IMR-90 (cell line): Measurements from ENCODE around the gene ARMC8. TPM values are rescaled to one million over a fixed set of nuclear protein-coding genes. Genes with fewer than 3 reads are reported as not detected.

Source experiments
- ATAC-seq: fragments of 200-7000 bp; cut with Tn5 transposase; 2 replicates; pipeline ENCODE4 v1.9.1; 2020; ENCODE audit warnings: low read depth, mild to moderate bottlenecking, moderate library complexity
- BruUV-seq: library from RNA; stranded (reverse); fragments of 400-500 nt; replicated peaks from 2 replicates; lab custom pipeline; 2021; lab: Mats Ljungman, UMichigan
- CTCF ChIA-PET: fragments of 300-600 bp; formaldehyde crosslinking; extraction: SDS; loops from one replicate; lab custom pipeline; 2021; ENCODE audit warnings: antibody characterized with exemption; lab: Yijun Ruan, JAX
- POLR2A ChIA-PET: fragments of 300-600 bp; sonication (Branson Sonifier 250); formaldehyde crosslinking; loops from one replicate; lab custom pipeline; 2022; ENCODE audit warnings: antibody characterized with exemption; ENCODE audit not compliant: unreplicated experiment; lab: Charles Lee
- DNase-seq: peaks from one replicate; pipeline ENCODE4 v3.0.0; 2013
- H2AFZ ChIP-seq: replicated peaks from 2 replicates; pipeline ENCODE3; 2013; ENCODE audit warnings: low read length, mild to moderate bottlenecking; ENCODE audit not compliant: poor library complexity
- H2AK5ac ChIP-seq: 2 replicates; pipeline ENCODE4 v1.6.1; 2013; ENCODE audit warnings: low read depth, low read length, inconsistent platforms
- H2AK9ac ChIP-seq: replicated peaks from 2 replicates; pipeline ENCODE3; 2013; ENCODE audit warnings: mild to moderate bottlenecking, low read depth, low read length, moderate library complexity; ENCODE audit not compliant: poor library complexity
- H2BK120ac ChIP-seq: 2 replicates; pipeline ENCODE4 v1.6.1; 2013; ENCODE audit warnings: low read depth, low read length, inconsistent platforms
- H2BK15ac ChIP-seq: 3 replicates; pipeline ENCODE4 v1.6.1; 2013; ENCODE audit warnings: low read depth, low read length, inconsistent platforms
- H2BK20ac ChIP-seq: 2 replicates; pipeline ENCODE4 v1.6.1; 2013; ENCODE audit warnings: low read depth, mild to moderate bottlenecking, inconsistent platforms, low read length, moderate library complexity
- H2BK5ac ChIP-seq: 2 replicates; pipeline ENCODE4 v1.6.1; 2013; ENCODE audit warnings: mild to moderate bottlenecking, low read depth, low read length, inconsistent platforms; ENCODE audit not compliant: poor library complexity, severe bottlenecking
- H3K14ac ChIP-seq: replicated peaks from 2 replicates; pipeline ENCODE4 v1.6.1; 2013; ENCODE audit warnings: low read depth, low read length, inconsistent platforms
- H3K18ac ChIP-seq: 2 replicates; pipeline ENCODE4 v1.6.1; 2013; ENCODE audit warnings: low read depth, low read length, control low read depth
- H3K23ac ChIP-seq: 2 replicates; pipeline ENCODE4 v1.6.1; 2013; ENCODE audit warnings: low read depth, low read length, inconsistent platforms
- H3K27ac ChIP-seq: 2 replicates; pipeline ENCODE4 v1.5.1; 2013; ENCODE audit warnings: mild to moderate bottlenecking, control low read depth, low read length; ENCODE audit not compliant: insufficient read depth
- H3K27me3 ChIP-seq: 2 replicates; pipeline ENCODE4 v1.6.1; 2013; ENCODE audit warnings: low read length; ENCODE audit not compliant: control insufficient read depth, insufficient read depth
- H3K36me3 ChIP-seq: 2 replicates; pipeline ENCODE4 v1.6.1; 2013; ENCODE audit warnings: low read length, mixed read lengths; ENCODE audit not compliant: control insufficient read depth, insufficient read depth
- H3K4ac ChIP-seq: 2 replicates; pipeline ENCODE4 v1.6.1; 2013; ENCODE audit warnings: low read depth, low read length, inconsistent platforms
- H3K4me1 ChIP-seq: 2 replicates; pipeline ENCODE4 v1.6.1; 2013; ENCODE audit warnings: low read length, mixed read lengths; ENCODE audit not compliant: control insufficient read depth, insufficient read depth
- H3K4me2 ChIP-seq: 2 replicates; pipeline ENCODE4 v1.6.1; 2013; ENCODE audit warnings: low read depth, mild to moderate bottlenecking, control low read depth, low read length, moderate library complexity
- H3K4me3 ChIP-seq: 2 replicates; pipeline ENCODE4 v1.5.1; 2013; ENCODE audit warnings: low read depth, mild to moderate bottlenecking, control low read depth, low read length, moderate library complexity; ENCODE audit not compliant: insufficient read depth
- H3K56ac ChIP-seq: 2 replicates; pipeline ENCODE4 v1.6.1; 2013; ENCODE audit warnings: low read length, inconsistent platforms; ENCODE audit not compliant: insufficient read depth; ENCODE audit errors: extremely low read depth
- H3K79me1 ChIP-seq, 2 experiments: 2 replicates each; pipeline ENCODE4 v1.6.1; 2013; ENCODE audit warnings: low read length in 2 of 2, inconsistent platforms in 1 of 2, low read depth in 1 of 2
- H3K9ac ChIP-seq: 2 replicates; pipeline ENCODE4 v1.6.1; 2013; ENCODE audit warnings: low read depth, low read length, control low read depth
- H3K9me1 ChIP-seq: 2 replicates; pipeline ENCODE4 v1.6.1; 2013; ENCODE audit warnings: low read length, inconsistent platforms; ENCODE audit not compliant: insufficient read depth
- H3K9me3 ChIP-seq: 2 replicates; pipeline ENCODE4 v1.6.1; 2013; ENCODE audit warnings: low read length; ENCODE audit not compliant: control insufficient read depth, insufficient read depth
- H4K20me1 ChIP-seq: 2 replicates; pipeline ENCODE4 v1.6.1; 2013; ENCODE audit warnings: low read length, inconsistent platforms; ENCODE audit not compliant: insufficient read depth
- H4K5ac ChIP-seq: 2 replicates; pipeline ENCODE4 v1.6.1; 2013; ENCODE audit warnings: mild to moderate bottlenecking, low read depth, low read length, control low read depth
- H4K8ac ChIP-seq, 2 experiments: 2 replicates each; pipeline ENCODE4 v1.6.1; 2013; ENCODE audit warnings: low read depth in 2 of 2, low read length in 2 of 2, control low read depth in 1 of 2, inconsistent platforms in 1 of 2
- H4K91ac ChIP-seq: 2 replicates; pipeline ENCODE4 v1.6.1; 2013; ENCODE audit warnings: low read depth, low read length, inconsistent platforms; ENCODE audit not compliant: insufficient read depth
- CHD1 ChIP-seq: IDR thresholded peaks from 2 replicates; pipeline ENCODE4 v1.6.1; 2012; ENCODE audit warnings: low read depth, low read length, improper control_type of control experiment
- FOS ChIP-seq: fragments of 150-350 bp; IDR thresholded peaks from 2 replicates; pipeline ENCODE4 v1.6.1; 2016; ENCODE audit warnings: low read depth, low read length
- MAZ ChIP-seq: IDR thresholded peaks from 2 replicates; pipeline ENCODE4 v1.6.1; 2012; ENCODE audit warnings: low read depth, mild to moderate bottlenecking, low read length, improper control_type of control experiment, moderate library complexity, borderline replicate concordance
- POLR2A ChIP-seq: IDR thresholded peaks from 2 replicates; pipeline ENCODE4 v1.6.1; 2012; ENCODE audit warnings: mild to moderate bottlenecking, low read depth, low read length
- SMC3 ChIP-seq: fragments of 150-350 bp; IDR thresholded peaks from 2 replicates; pipeline ENCODE4 v1.6.1; 2016; ENCODE audit warnings: low read depth, mild to moderate bottlenecking, antibody characterized with exemption, low read length, moderate library complexity
- WGBS, 2 experiments: methylation state at CpG; one replicate each; pipeline versions ENCODE4 v1.1.5 to v1.1.7; 2013; ENCODE audit warnings: missing lambda C conversion rate in 2 of 2; ENCODE audit not compliant: insufficient read length in 1 of 2; ENCODE audit errors: extremely low coverage in 2 of 2; 5-methylcytosine and 5-hydroxymethylcytosine counted together
- dilution Hi-C: fragments of 300-500 bp; cut with HindIII; formaldehyde crosslinking; loops from one replicate; pipeline ENCODE4 v1.14.3; 2018; ENCODE audit warnings: low sequenced_read_pairs; ENCODE audit not compliant: unreplicated experiment
- in situ Hi-C: fragments of 300-500 bp; cut with MboI; formaldehyde crosslinking; loops from 3 replicates; pipeline ENCODE4 v1.14.3; 2019; ENCODE audit warnings: low sequenced_read_pairs, inconsistent platforms, mixed read lengths
- intact Hi-C: fragments of 100-400 bp; cut with micrococcal nuclease; formaldehyde crosslinking; loops from 2 replicates; pipeline ENCODE4 v1.10.0; 2022
- polyA plus RNA-seq, 3 experiments: library from polyadenylated mRNA; depleted of rRNA; stranded (reverse); fragments of >200 nt; gene quantifications; 2 replicates each; pipeline ENCODE4 v1.2.3, GENCODE V29; 2012; ENCODE audit warnings: low replicate concordance in 1 of 3
- total RNA-seq: library from RNA; depleted of rRNA; stranded (reverse); fragments of >200 nt; gene quantifications from 2 replicates; pipeline ENCODE4 v1.2.3, GENCODE V29; 2012
- TF ChIP-seq, protein P1 (sequence below): conservative IDR thresholded peaks from 2 replicates; pipeline ENCODE4 v1.5.1; 2012; ENCODE audit warnings: mild to moderate bottlenecking, low read depth, low read length, improper control_type of control experiment
- TF ChIP-seq, protein P2 (sequence below): fragments of 150-350 bp; IDR thresholded peaks from 2 replicates; pipeline ENCODE4 v1.6.1; 2017; ENCODE audit warnings: mild to moderate bottlenecking, antibody characterized with exemption, low read length, low read depth

ARMC8 gene
- total and polyA plus RNA-seq, 2 of the 4 experiments (the other 2 are of a cell fraction) = 39.1 to 75.1 TPM

DNA sequence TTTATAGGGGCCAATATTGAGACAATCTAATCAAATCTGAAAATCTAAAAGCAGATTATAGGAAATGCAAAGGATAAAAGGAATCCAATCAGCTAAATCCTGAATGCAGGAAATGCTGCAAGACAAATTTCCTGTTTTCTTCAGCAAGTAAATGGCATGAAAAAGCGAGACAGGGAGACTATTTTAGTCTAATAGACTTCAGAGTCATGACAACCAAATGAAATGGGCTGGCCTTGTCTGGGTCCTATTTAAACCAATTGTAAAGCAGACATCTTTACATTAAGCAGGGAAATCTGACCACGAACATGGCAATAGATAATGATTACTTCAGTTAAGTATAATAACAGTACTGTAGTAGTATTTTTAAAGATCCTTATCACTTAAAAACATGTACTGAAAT is 14.5 kb upstream of the ARMC8 start:
- H2BK120ac ChIP-seq = no peak overlapping the region
- BruUV-seq = TSS peak; percentile 34
- H3K23ac ChIP-seq = no peak overlapping the region
- no peak overlapping the region for H4K8ac ChIP-seq
- no peak overlapping the region for H3K4me2 ChIP-seq
- H2BK20ac ChIP-seq = no peak overlapping the region
- ChIA-PET POLR2A (no interaction called here), CTCF (interaction anchor here (1.0 kb wide), 1 partner anchor 57 kb away, joined by 3 read pairs; the partner anchor contains the start of gene DZIP1L)
- 100% methylated on average over 1 of the region's 2 CpGs; no CpG with 5 or more reads in 1 of the 2 experiments for WGBS, 2 experiments
- no peak overlapping the region for H3K18ac ChIP-seq
- peaks cover 14% of the 10 kb centered on the region for H3K36me3 ChIP-seq
- H2BK5ac ChIP-seq = no peak overlapping the region
- H3K9me3 ChIP-seq = no peaks in the 10 kb centered on the region
- no peak for ATAC-seq
- DNase-seq = no peak
- no peak overlapping the region for H2AFZ ChIP-seq
- H4K5ac ChIP-seq = no peak overlapping the region
- no peak overlapping the region for H3K56ac ChIP-seq
- dilution Hi-C loops (no loop called here), intact Hi-C loops (no loop called here), in situ Hi-C loops (loop anchor here (10.0 kb wide), 1 partner anchor 98 kb away; no protein-coding TSS in a partner anchor)
- TF ChIP-seq CHD1 (no peak), FOS (no peak), POLR2A (no peak), MAZ (no peak), SMC3 (no peak)
- TF ChIP-seq, protein P1, sequence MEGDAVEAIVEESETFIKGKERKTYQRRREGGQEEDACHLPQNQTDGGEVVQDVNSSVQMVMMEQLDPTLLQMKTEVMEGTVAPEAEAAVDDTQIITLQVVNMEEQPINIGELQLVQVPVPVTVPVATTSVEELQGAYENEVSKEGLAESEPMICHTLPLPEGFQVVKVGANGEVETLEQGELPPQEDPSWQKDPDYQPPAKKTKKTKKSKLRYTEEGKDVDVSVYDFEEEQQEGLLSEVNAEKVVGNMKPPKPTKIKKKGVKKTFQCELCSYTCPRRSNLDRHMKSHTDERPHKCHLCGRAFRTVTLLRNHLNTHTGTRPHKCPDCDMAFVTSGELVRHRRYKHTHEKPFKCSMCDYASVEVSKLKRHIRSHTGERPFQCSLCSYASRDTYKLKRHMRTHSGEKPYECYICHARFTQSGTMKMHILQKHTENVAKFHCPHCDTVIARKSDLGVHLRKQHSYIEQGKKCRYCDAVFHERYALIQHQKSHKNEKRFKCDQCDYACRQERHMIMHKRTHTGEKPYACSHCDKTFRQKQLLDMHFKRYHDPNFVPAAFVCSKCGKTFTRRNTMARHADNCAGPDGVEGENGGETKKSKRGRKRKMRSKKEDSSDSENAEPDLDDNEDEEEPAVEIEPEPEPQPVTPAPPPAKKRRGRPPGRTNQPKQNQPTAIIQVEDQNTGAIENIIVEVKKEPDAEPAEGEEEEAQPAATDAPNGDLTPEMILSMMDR = no peak
- TF ChIP-seq, protein P2, sequence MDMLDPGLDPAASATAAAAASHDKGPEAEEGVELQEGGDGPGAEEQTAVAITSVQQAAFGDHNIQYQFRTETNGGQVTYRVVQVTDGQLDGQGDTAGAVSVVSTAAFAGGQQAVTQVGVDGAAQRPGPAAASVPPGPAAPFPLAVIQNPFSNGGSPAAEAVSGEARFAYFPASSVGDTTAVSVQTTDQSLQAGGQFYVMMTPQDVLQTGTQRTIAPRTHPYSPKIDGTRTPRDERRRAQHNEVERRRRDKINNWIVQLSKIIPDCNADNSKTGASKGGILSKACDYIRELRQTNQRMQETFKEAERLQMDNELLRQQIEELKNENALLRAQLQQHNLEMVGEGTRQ = no peak
- H3K4ac ChIP-seq = no peak overlapping the region
- H4K20me1 ChIP-seq = no peaks in the 10 kb centered on the region
- H3K4me1 ChIP-seq = no peaks in the 10 kb centered on the region
- no peaks in the 10 kb centered on the region for H3K27me3 ChIP-seq
- H3K27ac ChIP-seq = no peak overlapping the region
- H2BK15ac ChIP-seq = no peak overlapping the region
- H3K79me1 ChIP-seq = peaks cover 11 to 19% of the 10 kb centered on the region in 2 experiments
- no peak overlapping the region for H2AK9ac ChIP-seq
- H3K4me3 ChIP-seq = no peak overlapping the region
- H3K9ac ChIP-seq = no peak overlapping the region
- no peak overlapping the region for H4K91ac ChIP-seq
- H3K14ac ChIP-seq = no peak overlapping the region
- H2AK5ac ChIP-seq = no peak overlapping the region
- H3K9me1 ChIP-seq = no peaks in the 10 kb centered on the region
